Pancreas (tissue), 10 donors: ENCODE data around the gene BANF2. TPM values are rescaled to one million over a fixed set of nuclear protein-coding genes. Genes with fewer than 3 reads are reported as not detected.
A peak's percentile ranks its signal among the peaks of the same experiment; 100 is the strongest.

ENCODE experiments used
- ATAC-seq, 4 donors: fragments of 200-7000 bp; cut with Tn5 transposase; one replicate each; pipeline versions ENCODE4 v1.8.0 to v1.9.1; 2020; ENCODE audit warnings: mild to moderate bottlenecking in 4 of 4, moderate library complexity in 4 of 4
- DNase-seq, 6 donors: peaks; one replicate each; pipeline ENCODE4 v3.0.0-alpha.2; 2020
- FAIRE-seq: peaks from 2 replicates; lab custom pipeline; 2012; peaks lifted over from hg19 to GRCh38; lab: Jason Lieb, UNC
- H3K27ac ChIP-seq, 4 donors: fragments of 200-600 bp; sonication (generic); 1 replicate in 3 of 4; 2 replicates in 1 of 4; pipeline versions ENCODE4 v1.5.0 to v1.8.0; 2020
- H3K27me3 ChIP-seq, 4 donors: fragments of 200-600 bp; one replicate each; pipeline ENCODE4 v1.8.0; 2021
- H3K36me3 ChIP-seq, 3 donors: fragments of 200-600 bp; sonication (generic) in 1 of 3; one replicate each; pipeline versions ENCODE4 v1.5.0 to v1.8.0; 2020 to 2021
- H3K4me1 ChIP-seq, 3 donors: fragments of 200-600 bp; one replicate each; pipeline ENCODE4 v1.8.0; 2021
- H3K4me3 ChIP-seq, 4 donors: fragments of 200-600 bp; sonication (generic) in 2 of 4; one replicate each; pipeline versions ENCODE4 v1.5.0 to v1.8.0; 2020 to 2021
- H3K9me3 ChIP-seq, 4 donors: fragments of 200-600 bp; one replicate each; pipeline ENCODE4 v1.8.0; 2021
- CTCF ChIP-seq, 4 donors: fragments of 200-600 bp; sonication (generic) in 3 of 4; IDR thresholded peaks; one replicate each; pipeline versions ENCODE4 v1.5.0 to v1.8.0; 2021; ENCODE audit warnings: antibody characterized with exemption in 4 of 4
- WGBS, 2 donors: extraction: QIAGEN DNeasy Blood & Tissue Kit; methylation state at CpG; one replicate each; pipeline ENCODE4 v1.1.7; 2013; 5-methylcytosine and 5-hydroxymethylcytosine counted together
- intact Hi-C, 3 donors: fragments of 100-400 bp; cut with DNase I; formaldehyde crosslinking; loops; one replicate each; pipeline versions ENCODE4 v1.11.1 to v1.14.2; 2022
- polyA plus RNA-seq, 2 donors: library from polyadenylated mRNA; stranded (reverse); fragments of 200-250 nt; gene quantifications; one replicate each; pipeline ENCODE4 v1.2.3, GENCODE V29; 2013
- total RNA-seq, 6 donors: library from RNA; stranded (reverse); fragmentation: NEBNext Ultra II Directional in 4 of 6; extraction: Animal tissue kit (Norgen Biotek cat#: 25700) in 4 of 6; gene quantifications; one replicate each; pipeline versions ENCODE4 v1.2.1 to v1.2.4, GENCODE V29; 2021 to 2023
- donor health status: healthy with polysubstance abuse.
- donor health status: DM: no; HTN: no; CAD: no; lungs with moderate emphysema.
- donor health status: DM: no; HTN: no; CAD: no.
- donor health status: control.
- donor health status: control.
- donor health status: Bipolar disorder and iron deficiency.
- donor health status: DM: yes; HTN: yes; CAD: no.
- donor health status: DM: no; HTN: no; CAD: no.
- donor health status: DM: no; HTN: no; CAD: no.
- donor health status: DM: yes; HTN: yes; CAD: no.

BANF2 gene
- total and polyA plus RNA-seq, 8 donors = 0.59 to 6.4 (median 1.5) TPM

DNA sequence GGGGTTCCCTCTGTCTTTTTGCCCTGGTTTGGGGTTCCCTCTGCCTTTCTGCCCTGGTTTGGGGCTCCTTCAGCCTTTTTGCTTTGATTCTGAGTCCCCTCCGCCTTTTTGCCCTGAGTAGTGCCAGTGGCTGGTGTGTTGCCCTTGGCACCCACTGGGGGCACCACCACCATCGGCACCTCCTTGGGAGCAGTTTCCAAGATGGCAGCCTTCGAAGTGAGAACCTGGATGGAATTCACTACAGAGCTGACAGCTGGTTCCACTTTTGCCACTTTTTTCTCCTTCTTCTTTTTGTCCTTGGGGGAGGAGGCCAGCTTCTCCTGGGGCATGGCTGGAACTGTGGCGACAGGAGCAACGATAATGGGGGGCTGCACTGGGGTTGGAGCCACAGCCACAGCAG is 40.0 kb upstream of the BANF2 start:
- DNase-seq = peak in 1 of 6 donors; percentile 4
- H3K4me3 ChIP-seq = no peak overlapping the region
- no peaks in the 10 kb centered on the region for H3K27me3 ChIP-seq
- no peaks in the 10 kb centered on the region for H3K9me3 ChIP-seq
- H3K4me1 ChIP-seq = peaks cover 37 to 44% (median 39%) of the 10 kb centered on the region in 3 donors
- no peak for ATAC-seq
- WGBS, 2 donors = 75 to 88% methylated on average over 5 of the region's 5 CpGs
- TF ChIP-seq CTCF (IDR thresholded peaks at IDR 0.05) = no peak
- intact Hi-C loops = loop anchor here in 1 of 3 donors (10.0 kb wide), 1 partner anchor 245 kb away; no protein-coding TSS in a partner anchor
- H3K27ac ChIP-seq = peak overlapping the region in 2 of 4 donors; percentile 41 to 42
- no peak for FAIRE-seq
- H3K36me3 ChIP-seq = peaks cover 0 to 24% (median 19%) of the 10 kb centered on the region in 3 donors

GRCh38 chr20:17660667-17661066 is 39.1 kb upstream of the BANF2 start:
- Histone ChIP-seq H3K36me3 (peaks cover 0 to 24% (median 19%) of the 10 kb centered on the region in 3 donors), H3K9me3 (no peaks in the 10 kb centered on the region), H3K4me3 (no peak overlapping the region), H3K27ac (peak overlapping the region in 3 of 4 donors; percentile 8 to 42 (median 28)), H3K4me1 (peaks cover 40 to 52% (median 42%) of the 10 kb centered on the region in 3 donors), H3K27me3 (no peaks in the 10 kb centered on the region)
- DNase-seq (peak in 2 of 6 donors; percentile 1 to 11), ATAC-seq (no peak), FAIRE-seq (no peak)
- intact Hi-C loops = no loop called here
- no peak for TF ChIP-seq CTCF (IDR thresholded peaks at IDR 0.05)
- WGBS, 2 donors = 46 to 52% methylated on average over 6 of the region's 6 CpGs

DNA sequence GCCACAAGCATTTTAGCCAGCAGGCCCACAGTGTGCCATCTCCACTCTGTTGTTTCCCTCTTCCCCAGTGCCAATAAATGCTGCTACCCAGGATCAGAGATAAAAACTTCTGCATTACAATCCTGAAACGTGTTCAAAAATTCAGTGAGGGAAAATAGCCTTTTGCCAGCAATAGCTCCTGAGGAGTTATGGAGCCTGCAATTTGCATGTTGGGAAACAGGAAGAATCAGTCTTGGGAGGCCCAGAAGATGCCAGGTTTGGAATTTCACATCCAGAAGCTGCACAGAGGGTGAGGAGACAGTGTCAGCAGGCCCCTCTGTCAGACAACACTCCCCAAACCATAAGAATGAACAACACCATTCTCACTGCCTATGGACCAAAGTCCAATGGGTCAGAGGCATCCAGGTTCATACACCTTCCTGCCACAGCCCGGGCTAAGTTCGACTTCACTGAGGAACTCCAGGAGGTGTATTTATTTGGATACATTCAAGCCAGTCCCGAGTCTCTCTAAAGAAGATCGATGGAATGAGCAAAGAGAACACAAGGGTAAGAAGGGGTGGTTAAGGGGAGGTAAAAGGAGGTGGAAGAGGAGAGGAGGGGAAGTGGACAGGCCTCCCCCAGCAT is 38.5 kb upstream of the BANF2 start:
- Histone ChIP-seq H3K27ac (peak overlapping the region in 3 of 4 donors; percentile 45 to 73 (median 64)), H3K36me3 (peaks cover 0 to 24% (median 19%) of the 10 kb centered on the region in 3 donors), H3K4me3 (no peak overlapping the region), H3K4me1 (peaks cover 42 to 55% (median 45%) of the 10 kb centered on the region in 3 donors), H3K9me3 (no peaks in the 10 kb centered on the region), H3K27me3 (no peaks in the 10 kb centered on the region)
- intact Hi-C loops = no loop called here
- 20 to 26% methylated on average over 5 of the region's 5 CpGs for WGBS, 2 donors
- no peak for FAIRE-seq
- peak in 3 of 6 donors; percentile 3 to 41 (median 16) for DNase-seq
- ATAC-seq = peak in 2 of 4 donors; percentile 2 to 4
- no peak for TF ChIP-seq CTCF (IDR thresholded peaks at IDR 0.05)

GRCh38 chr20:17662333-17663039 is 37.3 kb upstream of the BANF2 start:
- H3K4me1 ChIP-seq = peaks cover 42 to 66% (median 52%) of the 10 kb centered on the region in 3 donors
- intact Hi-C loops = no loop called here
- FAIRE-seq (no peak), ATAC-seq (peak; percentile 68 to 78 (median 74)), DNase-seq (peak in 3 of 6 donors; percentile 52 to 73 (median 66))
- H3K4me3 ChIP-seq = no peak overlapping the region
- no peaks in the 10 kb centered on the region for H3K27me3 ChIP-seq
- WGBS, 2 donors = 37% methylated on average over 10 of the region's 10 CpGs
- H3K27ac ChIP-seq = peak overlapping the region in 3 of 4 donors; percentile 45 to 73 (median 64)
- no peaks in the 10 kb centered on the region for H3K9me3 ChIP-seq
- TF ChIP-seq CTCF (IDR thresholded peaks at IDR 0.05) = no peak
- peaks cover 0 to 22% (median 15%) of the 10 kb centered on the region in 3 donors for H3K36me3 ChIP-seq
